Esophagus muscularis mucosa (tissue), 3 donors: ENCODE measurements around the gene GTPBP3.

Experiments used
- POLR2A ChIP-seq: fragments of 450-650 bp; IDR thresholded peaks from one replicate; pipeline ENCODE4 v1.6.1; 2017; ENCODE audit warnings: antibody characterized with exemption, moderate library complexity, mild to moderate bottlenecking, low read depth
- POLR2AphosphoS5 ChIP-seq, 2 donors: sonication (generic); formaldehyde crosslinking; IDR thresholded peaks; one replicate each; pipeline ENCODE4 v1.6.1; 2017; ENCODE audit warnings: antibody characterized with exemption in 2 of 2
- TF ChIP-seq, protein P1 (sequence below), 3 experiments: fragments of 200-600 bp in 2 of 3; fragments of 450-650 bp in 1 of 3; sonication (generic) in 2 of 3; IDR thresholded peaks; one replicate each; pipeline ENCODE4 v1.5.1; 2017 to 2019; ENCODE audit warnings: antibody characterized with exemption in 3 of 3, mild to moderate bottlenecking in 2 of 3, moderate library complexity in 1 of 3

DNA sequence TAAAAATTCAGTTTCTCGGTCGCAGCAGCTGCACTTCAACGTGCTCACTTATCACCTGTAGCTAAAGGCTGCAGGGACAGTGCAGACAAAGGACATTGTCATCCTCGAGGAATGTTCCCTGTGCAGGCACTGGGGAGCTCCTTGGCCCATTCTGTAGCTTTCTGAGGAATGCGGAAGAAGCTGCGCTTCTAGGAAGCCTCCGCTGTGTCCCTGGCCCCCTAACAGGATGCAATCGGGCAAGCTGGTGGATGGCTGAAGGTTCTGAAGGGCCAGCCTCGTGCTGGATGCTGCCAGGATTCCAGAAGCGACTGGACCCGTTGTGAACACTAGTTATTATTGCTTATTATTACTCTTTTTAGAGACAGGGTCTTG, 10.8 kb upstream of the GTPBP3 start:
- TF ChIP-seq POLR2AphosphoS5 (IDR thresholded peaks at IDR 0.05) (no peak), POLR2A (no peak)
- TF ChIP-seq, protein P1, sequence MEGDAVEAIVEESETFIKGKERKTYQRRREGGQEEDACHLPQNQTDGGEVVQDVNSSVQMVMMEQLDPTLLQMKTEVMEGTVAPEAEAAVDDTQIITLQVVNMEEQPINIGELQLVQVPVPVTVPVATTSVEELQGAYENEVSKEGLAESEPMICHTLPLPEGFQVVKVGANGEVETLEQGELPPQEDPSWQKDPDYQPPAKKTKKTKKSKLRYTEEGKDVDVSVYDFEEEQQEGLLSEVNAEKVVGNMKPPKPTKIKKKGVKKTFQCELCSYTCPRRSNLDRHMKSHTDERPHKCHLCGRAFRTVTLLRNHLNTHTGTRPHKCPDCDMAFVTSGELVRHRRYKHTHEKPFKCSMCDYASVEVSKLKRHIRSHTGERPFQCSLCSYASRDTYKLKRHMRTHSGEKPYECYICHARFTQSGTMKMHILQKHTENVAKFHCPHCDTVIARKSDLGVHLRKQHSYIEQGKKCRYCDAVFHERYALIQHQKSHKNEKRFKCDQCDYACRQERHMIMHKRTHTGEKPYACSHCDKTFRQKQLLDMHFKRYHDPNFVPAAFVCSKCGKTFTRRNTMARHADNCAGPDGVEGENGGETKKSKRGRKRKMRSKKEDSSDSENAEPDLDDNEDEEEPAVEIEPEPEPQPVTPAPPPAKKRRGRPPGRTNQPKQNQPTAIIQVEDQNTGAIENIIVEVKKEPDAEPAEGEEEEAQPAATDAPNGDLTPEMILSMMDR (IDR thresholded peaks at IDR 0.05) = no peak
